RPMI8226 (cell line): ENCODE data around the gene PYGM.

Experiments
- DNase-seq: peaks from one replicate; pipeline ENCODE4 v3.0.0-alpha.2; 2015

The PYGM gene

DNA sequence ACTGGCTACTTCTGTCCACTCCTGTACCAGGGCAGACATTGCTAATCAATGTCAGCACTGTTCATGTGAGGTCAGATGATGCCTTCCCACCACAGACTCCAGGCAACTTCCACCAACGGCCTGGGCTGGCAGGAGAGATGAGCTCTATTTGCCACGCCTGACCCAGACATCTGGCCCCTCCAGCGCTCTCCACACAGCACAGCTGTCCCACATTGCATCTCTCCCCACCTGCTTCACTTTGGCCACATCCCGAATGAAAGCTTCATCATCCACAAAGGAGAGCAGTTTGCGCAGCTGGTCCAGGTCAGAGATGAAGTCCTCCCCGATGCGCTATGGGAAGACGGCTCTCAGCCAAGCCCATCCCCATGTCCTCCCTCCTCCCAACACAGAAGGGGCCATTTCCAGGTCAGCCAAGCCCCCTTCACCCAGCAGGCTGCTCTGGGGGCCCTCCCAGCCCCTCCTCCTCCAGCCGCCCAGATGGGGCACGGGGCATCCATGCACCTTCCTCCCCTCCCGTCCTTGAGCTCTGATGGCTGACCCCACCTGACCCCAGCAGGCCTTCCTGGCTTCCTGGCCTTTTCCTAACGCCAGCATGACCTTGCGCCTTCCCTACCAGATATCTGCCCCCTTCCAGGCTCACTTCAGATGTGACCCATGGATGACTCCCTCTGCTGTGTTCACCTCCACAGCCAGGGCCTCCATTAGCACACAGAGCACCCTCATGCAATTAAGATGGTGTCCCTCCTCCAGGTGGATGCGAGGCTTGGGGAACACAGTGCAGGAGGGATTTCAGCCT lies 7.4 kb downstream of the PYGM start:
- no peak for DNase-seq

DNA sequence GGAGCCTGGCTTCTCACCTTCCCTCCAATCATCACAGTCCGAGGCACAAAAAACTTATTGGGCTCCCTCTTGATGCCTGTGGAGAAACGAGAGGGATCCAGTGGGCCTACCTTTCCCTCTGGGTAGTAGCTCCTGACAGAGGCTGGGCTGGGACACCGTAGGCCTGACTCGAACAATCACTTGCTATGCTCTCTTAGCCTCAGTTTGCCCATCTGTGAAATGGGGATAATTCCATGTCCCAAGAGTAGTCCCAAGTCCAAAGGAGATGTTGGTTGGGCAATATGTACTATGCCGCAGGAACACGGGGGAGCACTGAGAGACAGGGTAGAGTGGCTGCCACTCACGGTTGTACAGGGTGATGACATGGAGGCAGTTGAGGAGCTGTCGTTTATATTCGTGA lies 8.2 kb downstream of the PYGM start:
- DNase-seq = no peak

DNA sequence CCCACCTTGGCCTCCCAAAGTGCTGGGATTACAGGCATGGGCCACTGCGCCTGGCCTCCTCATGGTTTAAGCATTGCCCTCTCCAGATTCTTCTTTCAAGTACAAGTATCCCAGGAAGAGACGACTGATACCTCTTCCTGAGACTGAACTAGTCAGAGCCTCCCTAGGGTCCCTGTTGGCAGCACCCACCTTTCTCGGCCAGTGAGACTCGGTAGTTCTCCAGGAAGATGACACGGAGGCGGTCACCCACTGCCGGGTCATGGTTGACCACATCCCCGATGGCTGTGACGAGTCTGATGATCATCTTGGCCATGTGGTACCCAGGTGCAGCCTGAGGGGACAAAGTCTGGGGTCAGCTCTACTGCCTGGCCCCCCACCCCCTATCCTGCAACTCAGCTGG lies 8.6 kb downstream of the PYGM start:
- DNase-seq = no peak

DNA sequence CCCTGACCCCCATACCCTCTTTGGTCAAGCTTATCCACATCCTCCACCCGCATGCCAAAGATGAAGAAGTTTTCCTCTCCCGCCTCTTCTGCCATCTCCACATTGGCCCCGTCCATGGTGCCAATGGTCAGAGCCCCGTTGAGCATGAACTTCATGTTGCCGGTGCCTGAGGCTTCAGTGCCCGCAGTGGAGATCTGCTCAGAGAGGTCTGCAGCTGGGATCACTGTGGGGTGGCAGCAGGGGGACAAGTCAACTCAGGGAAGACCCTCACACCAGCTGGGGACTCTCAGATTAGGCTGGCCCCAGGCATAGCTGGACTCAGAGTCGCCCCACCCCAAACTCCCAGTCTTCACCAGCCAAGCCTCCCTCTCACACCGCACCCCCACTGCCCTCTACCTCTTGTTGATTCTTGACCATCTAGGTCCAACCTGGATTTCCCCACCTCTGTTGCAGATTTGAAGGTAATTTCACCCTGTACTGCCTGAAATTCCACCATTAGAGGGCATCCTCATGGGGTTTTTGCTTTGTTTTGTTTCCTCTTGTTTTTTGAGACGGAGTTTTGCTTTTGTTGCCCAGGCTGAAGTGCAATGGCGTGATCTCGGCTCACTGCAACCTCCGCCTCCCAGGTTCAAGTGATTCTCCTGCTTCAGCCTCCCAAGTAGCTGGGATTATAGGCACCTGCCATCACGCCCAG lies 9.3 kb downstream of the PYGM start:
- no peak for DNase-seq

DNA sequence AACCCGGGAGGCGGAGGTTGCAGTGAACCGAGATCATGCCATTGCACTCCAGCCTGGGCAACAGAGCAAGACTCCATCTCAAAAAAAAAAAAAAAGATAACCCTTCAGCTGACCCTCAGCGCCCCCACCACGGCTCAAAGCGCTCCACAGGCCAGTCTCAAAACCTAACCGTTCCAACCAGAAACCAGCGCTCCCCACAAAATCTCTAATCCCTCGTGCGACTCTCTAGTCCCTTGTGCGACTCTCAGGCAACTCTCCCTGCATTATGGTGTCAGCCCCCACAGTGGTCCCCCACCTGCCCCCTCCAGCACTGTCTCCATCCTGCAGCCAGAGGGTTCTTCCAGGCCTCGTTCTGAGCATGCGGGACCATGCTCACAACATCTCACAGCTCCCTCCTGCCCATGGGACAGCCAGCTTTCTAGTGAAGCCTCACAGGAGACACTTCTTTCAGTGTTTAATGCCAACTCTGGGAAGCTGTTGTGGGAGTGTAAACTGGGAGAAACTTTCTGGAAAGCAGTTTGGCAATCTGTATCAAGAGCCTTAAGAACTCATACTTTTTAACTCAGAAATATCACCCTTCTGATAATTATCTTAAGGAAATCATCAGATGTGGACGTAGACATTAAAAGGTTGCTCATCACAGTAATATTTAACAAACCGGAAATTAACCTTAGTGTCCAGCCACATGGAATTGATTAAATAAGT lies 11.7 kb downstream of the PYGM start:
- no peak for DNase-seq

DNA sequence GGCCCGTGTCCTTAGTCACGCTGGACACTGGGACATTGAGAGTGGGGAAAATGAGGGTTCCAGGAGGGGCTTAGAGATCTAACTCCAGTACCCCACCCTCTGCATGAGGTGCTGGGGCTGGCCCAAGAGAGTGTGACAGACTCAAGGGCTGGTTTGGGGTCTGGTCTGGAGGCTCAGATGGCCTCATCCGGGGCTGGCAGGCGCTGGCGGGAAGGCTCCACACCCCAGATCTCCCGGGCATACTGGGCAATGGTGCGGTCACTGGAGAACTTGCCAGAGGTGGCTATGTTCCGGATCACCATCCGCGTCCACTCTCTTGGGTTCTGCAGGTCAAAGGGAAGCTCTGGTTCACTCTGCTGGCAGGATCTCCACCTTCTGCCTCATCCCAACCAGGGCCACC lies 13.3 kb downstream of the PYGM start:
- DNase-seq = no peak

DNA sequence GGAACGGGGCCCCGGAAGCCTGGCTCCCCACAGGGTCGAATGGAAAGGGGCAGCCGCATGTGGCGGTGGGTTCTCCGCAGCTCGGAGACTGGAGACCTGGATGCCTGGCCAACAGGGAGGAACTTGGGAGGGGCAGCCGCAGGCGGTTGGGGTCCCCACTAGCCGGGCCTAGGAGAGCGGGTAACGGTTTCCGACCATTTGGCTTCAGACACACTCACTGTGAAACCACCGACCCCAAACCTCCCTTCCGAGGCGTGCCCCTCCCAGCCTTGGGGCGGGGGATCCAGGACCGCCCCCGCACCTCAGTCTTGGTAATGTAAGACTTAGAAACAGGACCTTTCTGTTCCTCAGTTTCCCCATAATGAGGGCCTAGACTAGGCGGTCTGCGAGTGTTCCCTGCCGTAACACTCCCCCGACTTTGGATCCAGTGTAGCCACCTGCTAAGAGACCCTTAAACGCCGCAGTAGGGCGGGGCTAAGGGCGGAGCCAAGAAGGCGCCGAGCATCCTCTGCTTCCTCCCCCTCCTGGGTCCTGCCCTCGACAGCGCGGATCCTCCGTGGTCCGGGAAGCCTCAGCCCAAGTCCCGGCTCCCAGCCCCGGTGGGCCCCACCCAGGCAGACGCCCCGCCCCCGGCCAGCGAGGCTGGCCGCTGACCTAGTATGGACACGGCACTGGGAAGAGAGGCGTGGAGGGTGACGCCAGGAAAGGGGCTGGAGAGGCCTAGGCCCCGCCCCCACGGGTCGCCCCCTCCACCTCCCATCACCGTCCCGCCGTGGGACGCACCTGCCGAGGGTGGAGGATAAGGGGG lies 14.0 kb downstream of the PYGM start:
- no peak for DNase-seq

DNA sequence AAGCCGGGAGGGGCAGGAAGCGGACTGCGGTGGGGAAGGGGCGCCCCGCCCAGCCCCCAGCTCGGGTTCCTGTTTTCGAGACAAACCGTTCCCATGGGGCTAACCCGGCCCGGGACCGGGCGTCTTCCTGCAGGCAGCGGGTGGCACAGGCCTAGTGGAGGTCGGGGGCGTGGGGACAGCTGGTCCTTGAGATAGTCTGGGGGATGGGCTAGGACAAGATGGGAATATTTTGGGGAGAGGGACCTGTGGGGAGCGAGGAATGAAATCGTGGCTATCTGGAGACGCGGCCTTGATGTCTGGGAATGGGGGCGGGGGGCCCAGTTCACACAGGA lies 14.6 kb downstream of the PYGM start:
- DNase-seq = peak; percentile 62

DNA sequence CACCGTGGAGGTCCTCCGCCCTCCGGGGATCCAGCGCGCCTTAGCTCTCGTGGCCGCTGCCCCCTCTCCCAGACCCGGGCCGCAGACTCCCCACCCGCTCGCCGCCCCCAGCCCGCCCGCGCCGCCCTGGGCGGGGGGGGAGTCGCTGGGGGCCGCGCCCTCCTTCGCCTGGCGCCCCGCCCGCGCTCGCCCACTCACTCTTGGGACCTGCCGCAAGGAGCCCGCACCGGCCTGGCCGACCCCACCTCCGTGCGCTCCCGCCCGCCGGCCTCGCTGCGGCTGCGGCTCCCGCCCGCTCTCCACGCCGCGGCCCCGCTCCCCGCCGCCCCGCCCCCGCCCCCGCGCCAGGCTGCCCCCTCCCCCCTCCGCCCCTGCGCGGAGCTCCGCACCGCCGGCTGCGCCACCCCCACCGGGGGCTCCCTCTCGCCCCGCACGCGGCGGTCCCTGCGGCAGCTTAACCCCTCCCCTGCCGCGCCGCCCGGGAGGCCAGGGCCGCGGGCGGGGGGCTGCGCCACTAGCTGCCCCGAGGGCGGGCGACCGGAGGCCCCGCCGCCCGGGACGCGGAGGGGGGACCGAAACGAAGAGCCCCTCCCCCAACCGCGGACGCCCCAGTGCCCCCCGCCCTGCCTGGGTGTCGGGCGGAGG lies 15.1 kb downstream of the PYGM start:
- no peak for DNase-seq

DNA sequence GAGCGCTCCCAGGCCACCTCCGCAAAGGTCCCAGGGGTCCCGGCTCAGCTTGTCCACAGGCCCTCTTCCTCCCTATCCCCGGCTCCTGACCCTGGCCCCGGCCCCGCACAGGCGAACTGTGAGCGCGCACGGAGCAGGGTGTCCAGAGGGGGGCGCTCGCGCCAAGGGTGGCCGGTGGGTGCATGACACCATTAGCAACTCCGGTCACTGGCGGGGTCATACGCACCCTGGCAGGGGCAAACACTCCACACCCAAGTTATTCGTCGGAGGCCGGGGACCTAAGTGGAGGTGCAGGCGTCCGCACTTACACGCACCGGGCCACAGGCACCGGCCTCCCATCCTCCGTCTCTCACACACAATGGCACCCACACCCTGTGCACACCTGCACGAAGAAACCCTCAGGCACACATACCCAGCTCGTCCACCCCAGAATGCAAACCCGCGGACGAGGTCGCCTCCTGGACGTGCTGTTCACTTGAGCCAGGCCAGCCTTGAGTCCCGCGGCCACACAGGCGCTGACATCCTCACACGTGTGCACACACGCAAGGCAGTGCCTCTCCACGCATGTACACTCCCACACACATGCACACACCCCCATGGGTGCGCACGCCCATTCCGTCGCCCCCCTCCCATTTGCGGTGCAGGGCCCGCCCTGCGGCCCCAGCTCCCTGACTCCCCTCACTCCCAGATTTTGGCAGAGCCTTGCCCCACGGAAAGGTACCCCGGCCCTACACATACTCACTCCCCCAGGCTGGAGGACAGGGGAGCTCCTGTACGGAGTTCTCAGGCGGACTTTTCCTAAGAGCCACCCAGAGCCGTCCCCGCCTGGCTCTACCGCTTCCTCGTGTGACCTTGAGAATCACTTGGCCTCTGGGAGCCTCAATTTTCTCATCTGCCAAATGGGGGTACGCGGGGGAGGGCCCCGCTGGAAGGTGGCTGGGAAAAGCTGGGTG lies 15.9 kb downstream of the PYGM start, which contains the start of gene RASGRP2:
TSS of gene RASGRP2 (minus strand) at position 552 of the 953 bp plus-strand sequence. CDS start 1,276 bp downstream, outside the sequence.
- DNase-seq = peak; percentile 82

DNA sequence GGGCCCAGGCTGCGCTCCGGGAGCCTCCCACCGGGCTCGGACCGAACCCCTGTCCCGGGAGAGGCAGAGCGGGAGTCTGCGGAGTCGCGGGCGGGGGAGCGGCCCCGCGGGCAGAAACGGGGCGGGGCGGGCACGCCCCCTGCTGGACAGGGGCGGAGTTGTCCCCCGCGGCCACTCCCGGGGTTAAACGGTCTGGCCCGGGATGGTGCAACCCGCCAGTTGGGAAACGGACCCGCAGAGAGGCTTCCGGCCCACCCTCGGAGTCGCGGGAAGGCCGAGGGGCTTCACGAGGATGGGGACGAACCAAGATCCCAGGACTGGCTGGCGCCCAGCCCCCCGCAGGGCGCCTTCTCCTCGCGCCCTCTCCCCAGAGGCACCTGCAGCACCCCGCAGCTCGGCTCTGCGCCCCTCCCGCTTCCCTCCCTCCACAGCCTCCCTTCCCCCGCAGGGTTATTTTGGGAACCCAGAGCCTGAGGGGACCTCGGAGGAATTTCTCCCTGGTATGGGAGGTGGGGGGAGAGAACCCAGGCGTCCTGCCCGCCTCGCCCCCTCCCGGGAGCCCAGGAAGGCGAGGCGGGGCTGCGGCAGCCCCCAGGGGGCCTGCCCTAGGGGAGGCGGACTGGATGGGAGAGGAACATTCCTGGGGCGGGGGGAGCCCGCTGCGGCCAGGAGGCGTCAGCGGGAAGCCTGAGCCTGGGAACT lies 16.7 kb downstream of the PYGM start:
- DNase-seq = peak; percentile 77

DNA sequence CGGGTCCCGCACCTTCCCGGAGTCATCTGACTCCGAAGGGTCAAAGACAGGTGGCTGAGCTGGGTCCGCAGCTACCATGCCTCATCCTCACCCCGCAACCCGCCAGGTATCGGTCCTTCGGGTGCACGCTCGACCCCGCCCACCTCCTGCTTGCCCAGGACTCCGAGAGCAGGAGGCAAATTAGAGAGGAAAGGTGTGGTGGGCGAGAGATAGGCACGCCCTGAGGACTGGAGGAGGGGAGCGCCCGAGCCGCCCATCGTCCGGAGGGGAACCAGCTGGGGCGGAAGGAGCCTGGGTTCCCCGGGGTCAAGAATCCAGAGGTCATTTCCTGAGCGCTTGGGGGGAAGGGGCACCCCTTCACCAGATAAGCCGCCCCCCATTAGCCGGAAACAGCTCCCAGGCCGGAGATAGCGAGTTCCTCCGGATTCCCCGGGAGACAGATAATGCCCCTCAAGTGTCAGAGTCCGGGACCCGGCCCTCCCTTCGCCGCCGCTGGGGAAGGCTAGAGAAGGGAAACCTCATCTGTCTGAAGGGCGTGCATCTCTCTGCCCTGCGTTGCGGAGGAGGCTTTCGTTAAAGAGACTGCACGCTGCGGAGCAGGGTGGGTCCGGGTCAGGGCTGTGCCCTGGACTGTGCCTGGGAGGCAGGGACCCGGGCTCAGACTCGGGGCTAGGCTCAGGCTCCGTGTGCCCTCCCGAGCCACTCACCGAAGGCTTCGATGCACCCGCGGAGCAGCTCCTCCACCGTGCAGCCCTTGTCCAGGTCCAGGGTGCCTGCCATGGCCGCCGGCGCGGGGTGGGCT lies 17.5 kb downstream of the PYGM start:
- DNase-seq = peak; percentile 64

DNA sequence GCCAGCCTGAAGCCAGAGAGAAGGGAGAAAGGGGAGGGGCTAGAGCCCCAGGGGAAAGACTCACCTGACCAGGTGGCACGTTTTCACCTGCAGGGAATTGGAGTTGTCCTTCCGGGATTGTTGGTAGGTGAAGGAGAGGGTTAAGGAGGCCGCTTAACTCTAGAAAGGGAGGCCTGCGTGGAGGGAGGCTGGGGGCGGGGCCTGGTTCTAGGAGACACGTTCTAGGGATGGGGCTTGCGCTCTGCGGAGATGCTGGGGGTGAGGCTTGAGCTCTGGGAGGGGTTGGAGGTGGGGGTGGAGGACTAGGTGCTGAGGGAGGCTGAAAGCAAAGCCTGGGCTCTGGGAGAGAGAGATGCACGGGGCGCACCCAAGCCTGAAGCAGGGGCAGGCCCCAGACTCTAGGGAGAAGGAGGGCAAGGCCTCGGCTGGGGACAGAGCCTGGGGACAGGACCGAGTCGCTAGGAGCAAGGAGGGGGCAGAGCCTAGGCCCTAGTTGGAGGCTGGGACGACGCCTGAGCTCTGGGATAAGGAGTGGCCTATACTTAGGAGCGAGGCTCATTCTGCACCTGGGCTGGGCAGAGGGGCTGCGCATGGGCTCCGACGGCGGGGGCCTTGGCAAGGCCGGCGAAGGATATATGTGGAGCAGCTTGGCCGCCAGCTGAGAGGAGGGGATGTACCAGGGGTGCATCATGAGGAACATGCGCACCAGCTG lies 18.2 kb downstream of the PYGM start:
- DNase-seq = no peak

DNA sequence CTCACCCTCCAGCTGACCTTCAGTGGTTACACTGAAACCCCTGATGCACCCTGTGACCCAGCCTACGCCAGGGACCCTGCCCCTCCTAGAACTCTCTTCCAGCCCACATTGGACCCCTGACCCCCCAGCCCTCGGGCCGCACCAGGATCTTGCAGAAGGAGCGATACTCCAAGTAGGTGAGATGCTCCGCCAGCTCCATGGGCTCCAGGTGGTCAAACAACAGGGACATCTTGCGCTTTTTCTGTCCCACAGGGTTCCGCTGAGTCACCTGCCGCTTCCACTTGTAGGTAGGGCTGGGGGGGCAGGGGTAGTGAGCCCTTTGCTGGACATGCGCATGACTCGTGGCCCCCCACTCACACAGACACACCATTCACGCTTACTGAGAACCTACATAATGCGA lies 19.9 kb downstream of the PYGM start:
- DNase-seq = no peak

DNA sequence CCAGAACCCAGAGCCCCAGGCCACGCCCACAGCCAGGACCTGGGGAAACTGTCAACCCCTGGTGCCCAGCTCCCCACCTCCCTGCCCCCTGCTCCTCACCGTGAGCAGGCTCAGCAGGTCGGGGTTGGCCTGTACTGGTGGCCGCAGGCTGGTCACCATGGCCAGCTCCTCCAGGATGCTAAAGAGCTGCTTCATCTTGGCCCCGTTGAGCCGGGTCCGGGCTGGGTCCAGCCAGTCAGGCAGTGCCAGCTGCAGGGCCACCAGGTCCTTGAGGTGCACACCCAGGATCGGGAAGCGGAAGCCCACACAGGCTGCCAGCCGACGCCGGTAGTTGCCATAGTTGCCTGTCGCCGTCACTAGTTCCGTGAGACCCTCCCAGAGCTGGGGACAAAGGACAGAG lies 23.1 kb downstream of the PYGM start:
- DNase-seq = no peak

DNA sequence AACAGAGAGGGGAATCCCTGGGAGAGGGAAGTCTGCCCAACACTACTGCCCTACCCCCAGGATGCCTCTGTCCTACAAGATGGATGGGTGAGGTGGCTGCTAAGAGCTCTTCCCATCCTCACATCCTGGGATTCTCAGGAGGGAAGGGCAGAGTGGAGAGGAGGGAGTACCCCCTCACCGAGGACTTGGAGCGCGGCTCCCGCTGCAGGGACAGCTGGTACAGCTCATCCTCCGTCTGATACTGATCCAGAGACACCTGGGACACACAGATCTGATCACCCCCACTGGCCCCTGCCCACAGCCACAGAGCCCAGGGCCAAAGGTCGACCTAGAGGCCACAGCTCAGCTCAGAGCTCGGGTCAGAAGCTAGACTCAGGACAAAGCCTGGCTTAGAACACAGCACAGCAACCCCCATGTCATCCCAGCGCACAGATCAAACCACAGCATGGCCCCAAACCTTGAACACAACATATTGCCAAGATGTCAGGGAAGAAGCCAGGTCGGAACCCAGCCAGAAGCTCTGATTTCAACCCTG lies 24.0 kb downstream of the PYGM start:
- no peak for DNase-seq

DNA sequence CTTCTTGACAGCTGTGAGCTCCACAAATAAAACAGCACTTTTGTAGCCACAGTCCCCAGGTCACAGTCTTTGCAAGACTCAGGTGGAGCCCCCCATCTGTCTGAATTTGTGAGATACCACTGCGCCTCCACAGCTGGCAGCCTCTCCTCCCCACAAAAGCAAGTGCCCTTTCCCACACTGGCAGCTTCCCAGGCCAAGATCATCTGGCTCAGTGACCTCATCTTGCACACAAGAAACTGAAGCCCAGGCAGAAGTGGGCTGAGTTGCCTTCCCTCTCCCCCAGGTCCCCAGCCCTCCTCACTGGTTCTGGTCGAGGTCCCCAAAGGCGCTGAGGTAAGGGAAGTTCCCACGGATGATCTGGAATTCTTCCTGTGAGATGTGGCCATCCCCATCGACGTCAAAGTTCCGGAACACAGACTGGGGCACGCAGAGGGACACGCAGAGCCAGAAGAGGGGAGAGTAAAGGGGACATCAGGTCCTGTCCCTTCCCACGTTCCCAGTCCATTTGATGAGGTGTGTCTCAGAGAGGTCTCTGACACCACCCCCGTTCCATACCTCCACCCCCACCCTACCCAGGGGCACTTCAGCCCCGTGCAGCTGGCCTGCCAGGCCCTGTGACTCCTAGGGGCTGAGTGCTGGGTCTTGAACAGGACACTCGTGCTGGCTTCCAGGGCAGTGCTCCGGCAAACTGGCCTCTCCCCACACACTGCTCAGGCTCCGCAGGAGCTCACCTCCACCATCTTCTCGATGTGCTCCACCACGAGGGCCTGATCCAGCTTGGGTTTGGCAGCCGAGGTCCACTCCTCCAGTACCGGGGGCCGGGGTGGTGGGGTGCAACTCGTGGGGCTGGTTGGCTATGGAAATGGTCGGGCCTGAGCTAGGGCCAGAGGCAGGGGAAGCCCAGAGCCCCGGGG lies 24.7 kb downstream of the PYGM start:
- DNase-seq = no peak

DNA sequence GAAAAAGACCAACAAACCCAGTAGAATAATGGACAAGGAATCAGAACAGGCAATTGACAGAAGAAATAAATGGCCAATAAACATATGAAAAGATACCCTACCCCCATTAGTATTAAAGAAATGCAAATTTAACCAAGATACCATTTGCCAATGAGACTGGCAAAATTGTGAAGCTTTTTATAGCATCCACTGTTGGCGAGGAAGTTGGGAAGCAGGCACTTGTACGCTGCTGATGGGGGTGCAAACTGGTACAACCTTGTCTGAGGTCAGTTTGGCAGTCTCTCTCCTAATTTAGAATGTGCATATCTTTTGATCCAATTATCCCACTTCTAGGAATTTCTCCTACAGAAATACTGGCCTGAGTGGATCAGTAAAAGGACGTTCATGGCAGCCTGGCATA lies 28.2 kb downstream of the PYGM start:
- no peak for DNase-seq
